ENCODE results near the gene ENTPD8. TPM values are rescaled to one million over a fixed set of nuclear protein-coding genes. Genes with fewer than 3 reads are reported as not detected.

ENTPD8 gene
- polyA plus RNA-seq, 1 donor from 2014 or later = not detected

DNA sequence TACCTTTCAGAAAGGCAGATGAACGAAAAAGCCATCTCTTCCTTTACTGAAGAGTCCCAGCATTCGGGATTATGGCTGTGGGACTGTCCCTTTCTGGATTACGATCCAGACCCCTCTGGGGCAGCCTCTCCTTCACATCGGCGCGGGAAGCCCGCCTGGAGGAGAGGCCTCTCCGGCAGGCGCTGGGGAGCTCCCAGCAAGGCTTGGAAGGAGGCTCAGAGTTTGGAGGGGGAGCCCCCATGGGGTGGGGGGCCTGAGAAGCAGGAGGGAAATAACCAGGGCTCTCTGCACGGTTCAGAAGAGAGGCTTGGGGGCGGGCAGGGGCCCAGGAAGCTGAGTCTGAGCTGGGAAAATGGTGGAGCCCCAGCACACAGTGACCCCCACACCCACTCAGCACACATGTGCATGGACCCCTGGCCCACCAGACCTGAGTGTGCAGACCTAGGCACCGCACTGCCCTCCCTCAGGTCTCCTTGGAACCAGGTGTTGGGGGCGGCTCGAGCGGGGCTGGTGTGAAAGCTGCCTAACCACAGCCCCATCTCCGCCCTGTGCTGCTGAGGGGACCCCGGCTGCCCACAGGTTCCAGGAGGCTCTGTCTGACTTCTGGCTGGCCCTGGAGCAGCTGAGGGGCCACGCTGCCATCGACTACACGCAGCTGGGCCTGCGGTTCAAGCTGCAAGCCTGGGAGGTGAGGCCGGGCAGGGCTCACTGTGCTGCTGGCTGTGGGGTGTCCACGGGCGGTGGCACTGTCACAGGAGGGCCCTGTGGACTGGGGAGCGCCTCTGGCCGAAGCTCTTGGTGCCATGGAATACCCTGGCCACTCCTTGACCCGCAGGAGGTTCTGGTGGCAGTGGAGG is 13.5 kb downstream of the ENTPD8 start:
- Mint-ChIP-seq H3K27ac (peak overlapping the region in 1 of 3 donors; percentile 3), H3K4me3 (peak overlapping the region in 1 of 4 donors; percentile 43), H3K36me3 (no peaks in the 10 kb centered on the region), H3K9me3 (no peaks in the 10 kb centered on the region), H3K27me3 (peaks cover 4% of the 10 kb centered on the region), H3K4me1 (peaks cover 5 to 9% (median 9%) of the 10 kb centered on the region in 3 donors)

GRCh38 chr9:137426018-137426681 is 15.0 kb downstream of the ENTPD8 start:
- Mint-ChIP-seq H3K27ac (peak overlapping the region in 1 of 3 donors; percentile 28), H3K4me3 (no peak overlapping the region)

GRCh38 chr9:137423514-137424291 is 17.5 kb downstream of the ENTPD8 start:
- H3K36me3 Mint-ChIP-seq = no peaks in the 10 kb centered on the region
- peak overlapping the region in 3 of 4 donors; percentile 55 to 90 (median 63) for H3K4me3 Mint-ChIP-seq
- peaks cover under 1% of the 10 kb centered on the region for H3K27me3 Mint-ChIP-seq
- H3K27ac Mint-ChIP-seq = peak overlapping the region in 1 of 3 donors; percentile 89
- peaks cover 5 to 15% (median 12%) of the 10 kb centered on the region in 3 donors for H3K4me1 Mint-ChIP-seq
- no peaks in the 10 kb centered on the region for H3K9me3 Mint-ChIP-seq

More at GRCh38 chr9:137426018-137426681, 15.0 kb downstream of the ENTPD8 start:
- Mint-ChIP-seq H3K9me3 (no peaks in the 10 kb centered on the region), H3K27me3 (peaks cover 4% of the 10 kb centered on the region), H3K36me3 (no peaks in the 10 kb centered on the region), H3K4me1 (peaks cover 5 to 15% (median 14%) of the 10 kb centered on the region in 3 donors)

DNA sequence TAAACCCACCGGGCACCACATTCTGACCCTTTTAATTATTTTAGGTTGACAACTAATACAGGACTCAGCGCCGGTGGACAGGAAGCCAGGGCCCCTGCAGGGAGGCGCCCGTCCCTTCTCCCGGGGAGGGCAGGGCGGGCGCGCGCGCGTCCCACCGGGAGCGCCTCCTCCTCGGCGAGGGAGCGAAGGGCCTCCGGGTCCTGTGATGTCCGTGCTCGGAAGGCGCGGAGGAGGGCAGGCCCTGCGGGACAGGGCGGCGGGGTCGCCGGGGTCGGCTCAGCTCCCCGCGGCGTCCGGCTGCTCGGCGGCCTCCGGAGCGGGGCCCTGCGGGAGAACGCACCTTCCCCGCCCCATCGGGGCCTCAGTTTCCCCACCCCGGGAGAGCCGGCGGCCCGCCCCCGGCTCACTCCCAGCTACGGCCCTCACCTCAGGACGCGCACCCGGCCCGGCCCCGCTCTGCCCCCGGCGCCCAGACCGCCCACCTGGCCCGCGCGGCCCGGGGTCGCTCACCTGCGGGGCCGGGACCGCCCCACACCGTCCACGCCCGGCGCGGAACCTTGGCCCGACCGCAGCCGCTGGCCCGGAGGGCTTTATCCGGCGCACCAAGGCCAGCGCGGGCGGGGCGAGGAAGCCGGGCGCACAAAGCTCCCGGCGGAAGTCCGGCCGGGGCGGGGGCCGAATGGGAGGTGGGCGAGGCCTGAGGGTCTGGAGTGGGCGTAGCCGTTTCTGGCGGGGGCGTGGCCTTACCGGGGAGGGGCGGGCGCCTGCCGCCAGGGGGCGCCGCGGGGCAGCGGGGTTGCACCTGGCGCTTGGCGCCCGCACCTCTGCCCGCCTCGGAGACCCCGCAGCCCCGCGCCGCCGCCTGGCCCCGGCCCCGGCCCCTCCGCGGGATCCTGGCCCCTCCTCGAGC is 18.3 kb downstream of the ENTPD8 start, which contains the start of the genes EXD3 and NOXA1:
TSS of gene EXD3 (minus strand) at position 559 of the 910 bp plus-strand sequence. CDS start 27,805 bp downstream, outside the sequence.
TSS of gene NOXA1 (plus strand) at position 790 of the 910 bp plus-strand sequence. CDS start 137 bp downstream, outside the sequence.
- Mint-ChIP-seq H3K27me3 (no peaks in the 10 kb centered on the region), H3K36me3 (no peaks in the 10 kb centered on the region), H3K4me3 (peak within 1 kb of the TSS; percentile 80 to 90 (median 85)), H3K27ac (peak within 1 kb of the TSS; percentile 19 to 89 (median 83)), H3K4me1 (peaks cover 5 to 15% (median 12%) of the 10 kb centered on the region in 3 donors), H3K9me3 (no peaks in the 10 kb centered on the region)

GRCh38 chr9:137421838-137422603 is 19.1 kb downstream of the ENTPD8 start:
- peak overlapping the region; percentile 61 to 89 (median 80) for H3K4me3 Mint-ChIP-seq
- H3K9me3 Mint-ChIP-seq = no peaks in the 10 kb centered on the region
- no peaks in the 10 kb centered on the region for H3K36me3 Mint-ChIP-seq
- H3K27ac Mint-ChIP-seq = peak overlapping the region in 2 of 3 donors; percentile 19 to 59
- peaks cover 5 to 15% (median 12%) of the 10 kb centered on the region in 3 donors for H3K4me1 Mint-ChIP-seq
- no peaks in the 10 kb centered on the region for H3K27me3 Mint-ChIP-seq

- Mint-ChIP-seq H3K36me3 (peaks cover 2% of the 10 kb centered on the region), H3K4me3 (peak overlapping the region; percentile 32 to 83 (median 68)), H3K9me3 (no peaks in the 10 kb centered on the region), H3K27ac (no peak overlapping the region), H3K27me3 (no peaks in the 10 kb centered on the region), H3K4me1 (peaks cover 3 to 10% (median 5%) of the 10 kb centered on the region in 3 donors)
Measured at GRCh38 chr9:137417161-137418021, 23.8 kb downstream of the ENTPD8 start.

GRCh38 chr9:137416563-137417151 is 24.5 kb downstream of the ENTPD8 start:
- Mint-ChIP-seq H3K27me3 (no peaks in the 10 kb centered on the region), H3K36me3 (peaks cover 2% of the 10 kb centered on the region), H3K27ac (no peak overlapping the region), H3K4me3 (peak overlapping the region in 1 of 4 donors; percentile 32), H3K9me3 (no peaks in the 10 kb centered on the region), H3K4me1 (peaks cover 0 to 5% (median 3%) of the 10 kb centered on the region in 3 donors)

- Mint-ChIP-seq H3K27ac (no peak overlapping the region), H3K4me1 (peaks cover 0 to 5% (median 3%) of the 10 kb centered on the region in 3 donors), H3K27me3 (no peaks in the 10 kb centered on the region), H3K4me3 (peak overlapping the region in 1 of 4 donors; percentile 50), H3K9me3 (no peaks in the 10 kb centered on the region), H3K36me3 (peaks cover 2% of the 10 kb centered on the region)
Measured at GRCh38 chr9:137416006-137416562, 25.1 kb downstream of the ENTPD8 start.

GRCh38 chr9:137415451-137415850 is 25.7 kb downstream of the ENTPD8 start:
- no peaks in the 10 kb centered on the region for H3K9me3 Mint-ChIP-seq
- peaks cover 0 to 6% (median 3%) of the 10 kb centered on the region in 3 donors for H3K4me1 Mint-ChIP-seq
- H3K27me3 Mint-ChIP-seq = no peaks in the 10 kb centered on the region
- H3K36me3 Mint-ChIP-seq = peaks cover 2% of the 10 kb centered on the region
- H3K4me3 Mint-ChIP-seq = peak overlapping the region in 1 of 4 donors; percentile 50
- H3K27ac Mint-ChIP-seq = no peak overlapping the region

DNA sequence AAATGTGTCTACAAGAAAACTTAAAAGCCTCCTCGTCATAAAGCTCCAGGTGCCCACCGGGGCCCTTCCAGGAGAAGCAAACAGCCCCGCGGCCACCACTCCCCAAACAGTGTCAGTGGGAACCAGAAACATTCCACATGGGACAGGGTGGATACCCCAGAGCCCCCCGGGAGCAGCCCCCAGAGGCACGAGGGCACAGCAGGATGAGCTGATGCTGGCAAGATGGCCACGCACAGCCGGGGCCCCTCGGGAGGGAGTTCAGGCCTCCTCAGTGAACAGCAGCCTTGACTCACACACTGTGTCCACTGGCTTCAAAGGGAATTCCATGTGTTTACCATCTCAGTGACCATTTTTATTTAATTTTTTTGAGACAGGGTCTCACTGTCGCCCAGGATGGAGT is 28.7 kb downstream of the ENTPD8 start:
- H3K9me3 Mint-ChIP-seq = no peaks in the 10 kb centered on the region
- H3K4me3 Mint-ChIP-seq = peak overlapping the region in 1 of 4 donors; percentile 54
- peaks cover 3% of the 10 kb centered on the region for H3K27me3 Mint-ChIP-seq
- peaks cover 0 to 8% (median 5%) of the 10 kb centered on the region in 3 donors for H3K4me1 Mint-ChIP-seq
- no peak overlapping the region for H3K27ac Mint-ChIP-seq
- peaks cover 5% of the 10 kb centered on the region for H3K36me3 Mint-ChIP-seq

DNA sequence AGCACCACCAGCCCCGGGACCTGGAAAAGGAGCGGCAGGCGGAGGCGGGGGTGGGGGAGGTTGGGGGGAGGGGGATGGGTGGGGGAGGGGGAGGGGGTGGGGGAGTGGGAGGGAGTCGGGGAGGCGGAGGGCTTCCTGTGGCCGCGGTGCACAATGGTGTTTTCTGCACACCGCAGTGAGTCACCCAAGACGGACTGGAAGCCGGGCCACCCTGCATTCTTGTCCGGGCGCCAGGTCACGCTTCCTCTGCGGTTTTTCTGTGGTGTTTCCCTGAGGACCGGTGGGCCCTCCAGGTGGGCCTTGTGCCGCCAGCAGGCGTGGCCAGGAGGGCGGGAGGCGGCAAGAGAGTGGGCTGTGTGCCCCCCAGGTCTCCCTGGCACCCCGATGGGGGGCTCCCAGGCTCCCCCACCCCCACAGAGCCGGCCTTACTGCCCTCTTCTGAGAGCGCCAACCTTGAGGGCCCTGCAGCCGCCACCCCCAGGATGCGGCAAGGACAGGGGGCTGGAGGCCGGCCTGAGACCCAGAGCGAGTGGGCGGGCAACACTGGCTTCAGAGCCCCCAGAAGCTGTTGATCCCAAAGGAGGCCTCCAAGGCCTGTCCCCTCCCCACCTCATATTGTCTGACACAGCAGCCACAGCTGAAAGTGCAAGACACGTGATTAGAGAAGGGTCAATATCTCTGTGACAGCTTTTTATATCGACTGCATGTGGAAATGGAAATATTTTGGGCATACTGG is 29.3 kb downstream of the ENTPD8 start:
- peak overlapping the region in 1 of 4 donors; percentile 54 for H3K4me3 Mint-ChIP-seq
- H3K9me3 Mint-ChIP-seq = no peaks in the 10 kb centered on the region
- H3K27ac Mint-ChIP-seq = no peak overlapping the region
- peaks cover 0 to 8% (median 5%) of the 10 kb centered on the region in 3 donors for H3K4me1 Mint-ChIP-seq
- peaks cover 3% of the 10 kb centered on the region for H3K27me3 Mint-ChIP-seq
- peaks cover 5% of the 10 kb centered on the region for H3K36me3 Mint-ChIP-seq

Measured in IgD-negative memory B cell (primary cell).